GM19397 (cell line): Measurements from ENCODE around the gene ARL5C.
A peak's percentile ranks its signal among the peaks of the same experiment; 100 is the strongest.

ENCODE experiments used
- ATAC-seq: cut with Tn5 transposase; IDR thresholded peaks from one replicate; pipeline ENCODE4 v1.9.1; 2021; ENCODE audit warnings: mild to moderate bottlenecking, moderate library complexity; ENCODE audit not compliant: unreplicated experiment

ARL5C gene

GRCh38 chr17:39165841-39166349 is at the start of gene ARL5C:
Gene ARL5C, minus strand, starts transcription at chr17:39166161. Its CDS starts 401 bp downstream, at chr17:39165760.
- ATAC-seq, result no peak

GRCh38 chr17:39213852-39214251 is 47.9 kb upstream of the ARL5C start:
- ATAC-seq, result no peak

GRCh38 chr17:39212841-39213480 is 47.0 kb upstream of the ARL5C start:
- ATAC-seq, result no peak

GRCh38 chr17:39212195-39212810 is 46.3 kb upstream of the ARL5C start:
- ATAC-seq, result no peak

- ATAC-seq, result no peak
These were observed 44.1 kb upstream of the ARL5C start for GRCh38 chr17:39210093-39210434.

GRCh38 chr17:39209317-39210092 is 43.5 kb upstream of the ARL5C start:
- ATAC-seq, result no peak

- ATAC-seq, result peak; percentile 63
These were observed 42.9 kb upstream of the ARL5C start for GRCh38 chr17:39208893-39209292.

- no peak for ATAC-seq
These were observed 42.2 kb upstream of the ARL5C start for GRCh38 chr17:39208136-39208535.

GRCh38 chr17:39205112-39205526 is 39.2 kb upstream of the ARL5C start:
- no peak for ATAC-seq

- no peak for ATAC-seq
These were observed 38.3 kb upstream of the ARL5C start for GRCh38 chr17:39204245-39204644.

- no peak for ATAC-seq
These were observed 35.1 kb upstream of the ARL5C start for GRCh38 chr17:39200957-39201510.

GRCh38 chr17:39200070-39200879 is 34.3 kb upstream of the ARL5C start, which contains the start of gene RPL19:
Gene RPL19, plus strand, starts transcription at chr17:39200283. Its CDS starts 62 bp downstream, at chr17:39200345.
- peak; percentile 71 for ATAC-seq

- peak; percentile 53 for ATAC-seq
These were observed 33.8 kb upstream of the ARL5C start for GRCh38 chr17:39199820-39200069.

GRCh38 chr17:39198186-39198566 is 32.2 kb upstream of the ARL5C start:
- no peak for ATAC-seq

GRCh38 chr17:39197380-39198185 is 31.6 kb upstream of the ARL5C start, which contains the start of gene CACNB1:
Gene CACNB1, minus strand, starts transcription at chr17:39197669. Its CDS starts 174 bp downstream, at chr17:39197495.
- ATAC-seq, result no peak

GRCh38 chr17:39196808-39197291 is 30.9 kb upstream of the ARL5C start:
- ATAC-seq, result no peak

GRCh38 chr17:39196241-39196807 is 30.4 kb upstream of the ARL5C start:
- no peak for ATAC-seq

- ATAC-seq, result no peak
These were observed 29.7 kb upstream of the ARL5C start for GRCh38 chr17:39195568-39196160.

GRCh38 chr17:39194985-39195524 is 29.1 kb upstream of the ARL5C start:
- ATAC-seq, result no peak
